NB4 (cell line): ENCODE measurements around the gene SYNGR3.

Experiments used
- DNase-seq: peaks from one replicate; pipeline ENCODE4 v3.0.0; 2010; ENCODE audit warnings: low read depth
- H3K4me3 ChIP-seq: one replicate; pipeline ENCODE4 v1.5.1; 2011; ENCODE audit warnings: mild to moderate bottlenecking, low read depth, low read length, moderate library complexity
- CTCF ChIP-seq: IDR thresholded peaks from one replicate; pipeline ENCODE4 v1.5.1; 2012; ENCODE audit warnings: low read depth, low read length
- MAX ChIP-seq: IDR thresholded peaks from 2 replicates; pipeline ENCODE4 v1.6.1; 2011; ENCODE audit warnings: low read depth, low read length
- MYC ChIP-seq: IDR thresholded peaks from 2 replicates; pipeline ENCODE4 v1.6.1; 2011; ENCODE audit warnings: low read depth, low read length
- POLR2A ChIP-seq: IDR thresholded peaks from 2 replicates; pipeline ENCODE4 v1.6.1; 2011; ENCODE audit warnings: mild to moderate bottlenecking; ENCODE audit not compliant: insufficient read length; ENCODE audit errors: extremely low read depth

SYNGR3 gene

GRCh38 chr16:1998360-1998835 is 8.6 kb downstream of the SYNGR3 start:
- TF ChIP-seq MYC (no peak), MAX (no peak), CTCF (no peak), POLR2A (no peak)
- no peak overlapping the region for H3K4me3 ChIP-seq
- no peak for DNase-seq

- no peak for TF ChIP-seq CTCF
- TF ChIP-seq MYC = no peak
- TF ChIP-seq POLR2A = no peak
- TF ChIP-seq MAX = no peak
- DNase-seq = no peak
- no peak overlapping the region for H3K4me3 ChIP-seq
These were observed 9.4 kb downstream of the SYNGR3 start for GRCh38 chr16:1998852-1999801.

- no peak for TF ChIP-seq MYC
- TF ChIP-seq POLR2A = no peak
- no peak for TF ChIP-seq CTCF
- TF ChIP-seq MAX = no peak
- no peak overlapping the region for H3K4me3 ChIP-seq
- DNase-seq = no peak
These were observed 10.2 kb downstream of the SYNGR3 start for GRCh38 chr16:1999866-2000514.

GRCh38 chr16:2001035-2001434 is 11.3 kb downstream of the SYNGR3 start:
- H3K4me3 ChIP-seq = no peak overlapping the region
- no peak for DNase-seq
- no peak for TF ChIP-seq MYC
- TF ChIP-seq CTCF = no peak
- TF ChIP-seq MAX = no peak
- no peak for TF ChIP-seq POLR2A

- DNase-seq = no peak
- H3K4me3 ChIP-seq = no peak overlapping the region
- TF ChIP-seq POLR2A = no peak
- TF ChIP-seq MYC = no peak
- TF ChIP-seq MAX = no peak
- no peak for TF ChIP-seq CTCF
These were observed 11.9 kb downstream of the SYNGR3 start for GRCh38 chr16:2001456-2002355.
